Measurements from ENCODE around the gene ZFAND6. TPM values are rescaled to one million over a fixed set of nuclear protein-coding genes. Genes with fewer than 3 reads are reported as not detected.
"Not testable (repeated sequence)": the region's sequence is repeated elsewhere in the genome, so short reads cannot be mapped to it uniquely, and the experiment has no call there.

Gene ZFAND6
- polyA plus RNA-seq, 1 donor from 2014 or later = 353 TPM

- H3F3A ChIP-seq (ENCODE audit: insufficient read depth, low read length, poor library complexity, severe bottlenecking) = peaks cover 8% of the 10 kb centered on the region
- H4K20me1 ChIP-seq (ENCODE audit: insufficient read depth) = no peaks in the 10 kb centered on the region
- no peaks in the 10 kb centered on the region for H3K27me3 ChIP-seq (ENCODE audit: insufficient read depth, low read depth, low read length)
- no peaks in the 10 kb centered on the region for H3K9me3 ChIP-seq (ENCODE audit: low read length)
- no peaks in the 10 kb centered on the region for H3K9me2 ChIP-seq (ENCODE audit: insufficient read depth, low read length)
- no peaks in the 10 kb centered on the region for H3K79me2 ChIP-seq (replicated peaks; ENCODE audit: insufficient read depth, low read length)
- no peak overlapping the region for H3K4me3 ChIP-seq (ENCODE audit: low read length)
- no peak overlapping the region for H3K4me2 ChIP-seq (ENCODE audit: low read length)
- TF ChIP-seq RAD21 (conservative IDR thresholded peaks at IDR 0.05) (no peak), POLR2AphosphoS5 (IDR thresholded peaks at IDR 0.05) (no peak)
- H3K9ac ChIP-seq (ENCODE audit: low read length) = no peak overlapping the region
- H3K27ac ChIP-seq (ENCODE audit: low read length) = no peak overlapping the region
- H2AFZ ChIP-seq (ENCODE audit: low read depth, low read length) = no peak overlapping the region
- no peaks in the 10 kb centered on the region for H3K36me3 ChIP-seq (ENCODE audit: insufficient read depth, low read length)
Measured at GRCh38 chr15:80155001-80155377, 95.5 kb downstream of the ZFAND6 start.

GRCh38 chr15:80155378-80156175 lies 96.1 kb downstream of the ZFAND6 start:
- not testable (repeated sequence) for H3K27ac ChIP-seq (ENCODE audit: low read length); H3K36me3 ChIP-seq (ENCODE audit: insufficient read depth, low read length); H2AFZ ChIP-seq (ENCODE audit: low read depth, low read length); H3F3A ChIP-seq (ENCODE audit: insufficient read depth, low read length, poor library complexity, severe bottlenecking); H3K9me2 ChIP-seq (ENCODE audit: insufficient read depth, low read length); H3K79me2 ChIP-seq (replicated peaks; ENCODE audit: insufficient read depth, low read length); H3K9me3 ChIP-seq (ENCODE audit: low read length); H3K4me2 ChIP-seq (ENCODE audit: low read length); H3K9ac ChIP-seq (ENCODE audit: low read length); H4K20me1 ChIP-seq (ENCODE audit: insufficient read depth); H3K27me3 ChIP-seq (ENCODE audit: insufficient read depth, low read depth, low read length); H3K4me3 ChIP-seq (ENCODE audit: low read length)

- H3K27ac ChIP-seq (ENCODE audit: low read length) = no peak overlapping the region
- H3K9me2 ChIP-seq (ENCODE audit: insufficient read depth, low read length) = no peaks in the 10 kb centered on the region
- H3K4me3 ChIP-seq (ENCODE audit: low read length) = no peak overlapping the region
- H3F3A ChIP-seq (ENCODE audit: insufficient read depth, low read length, poor library complexity, severe bottlenecking) = peaks cover 8% of the 10 kb centered on the region
- no peaks in the 10 kb centered on the region for H3K79me2 ChIP-seq (replicated peaks; ENCODE audit: insufficient read depth, low read length)
- TF ChIP-seq MXI1 (conservative IDR thresholded peaks at IDR 0.05; ENCODE audit: poor library complexity, severe bottlenecking) = no peak
- no peaks in the 10 kb centered on the region for H3K9me3 ChIP-seq (ENCODE audit: low read length)
- no peak overlapping the region for H2AFZ ChIP-seq (ENCODE audit: low read depth, low read length)
- H3K4me2 ChIP-seq (ENCODE audit: low read length) = no peak overlapping the region
- H3K36me3 ChIP-seq (ENCODE audit: insufficient read depth, low read length) = no peaks in the 10 kb centered on the region
- no peaks in the 10 kb centered on the region for H3K27me3 ChIP-seq (ENCODE audit: insufficient read depth, low read depth, low read length)
- H4K20me1 ChIP-seq (ENCODE audit: insufficient read depth) = no peaks in the 10 kb centered on the region
- H3K9ac ChIP-seq (ENCODE audit: low read length) = no peak overlapping the region
Measured at GRCh38 chr15:80156176-80156720, 96.8 kb downstream of the ZFAND6 start.

GRCh38 chr15:80157215-80157614 lies 97.7 kb downstream of the ZFAND6 start:
- no peak overlapping the region for H3K4me2 ChIP-seq (ENCODE audit: low read length)
- H3K9ac ChIP-seq (ENCODE audit: low read length) = no peak overlapping the region
- no peak overlapping the region for H2AFZ ChIP-seq (ENCODE audit: low read depth, low read length)
- no peaks in the 10 kb centered on the region for H4K20me1 ChIP-seq (ENCODE audit: insufficient read depth)
- no peak for TF ChIP-seq CTCF (IDR thresholded peaks at IDR 0.05; ENCODE audit: poor library complexity, severe bottlenecking)
- TF ChIP-seq EZH2 (IDR thresholded peaks at IDR 0.05; ENCODE audit: borderline replicate concordance, insufficient read depth, low read length, poor library complexity, severe bottlenecking) = no peak
- TF ChIP-seq POLR2AphosphoS5 (IDR thresholded peaks at IDR 0.05) = no peak
- TF ChIP-seq MXI1 (conservative IDR thresholded peaks at IDR 0.05; ENCODE audit: poor library complexity, severe bottlenecking) = no peak
- no peak for TF ChIP-seq EP300 (conservative IDR thresholded peaks at IDR 0.05; ENCODE audit: poor library complexity, severe bottlenecking)
- TF ChIP-seq REST (IDR thresholded peaks at IDR 0.05; ENCODE audit: borderline replicate concordance) = no peak
- no peak for TF ChIP-seq RAD21 (conservative IDR thresholded peaks at IDR 0.05)
- no peak for TF ChIP-seq SMC3 (conservative IDR thresholded peaks at IDR 0.05; ENCODE audit: poor library complexity)
- TF ChIP-seq TAF1 (IDR thresholded peaks at IDR 0.05; ENCODE audit: low read depth) = no peak
- no peaks in the 10 kb centered on the region for H3K79me2 ChIP-seq (replicated peaks; ENCODE audit: insufficient read depth, low read length)
- H3K36me3 ChIP-seq (ENCODE audit: insufficient read depth, low read length) = no peaks in the 10 kb centered on the region
- no peaks in the 10 kb centered on the region for H3K9me3 ChIP-seq (ENCODE audit: low read length)
- no peaks in the 10 kb centered on the region for H3K27me3 ChIP-seq (ENCODE audit: insufficient read depth, low read depth, low read length)
- H3K9me2 ChIP-seq (ENCODE audit: insufficient read depth, low read length) = no peaks in the 10 kb centered on the region
- peaks cover 8% of the 10 kb centered on the region for H3F3A ChIP-seq (ENCODE audit: insufficient read depth, low read length, poor library complexity, severe bottlenecking)
- no peak overlapping the region for H3K27ac ChIP-seq (ENCODE audit: low read length)
- no peak overlapping the region for H3K4me3 ChIP-seq (ENCODE audit: low read length)
